HG03460 (cell line): Measurements from ENCODE around the gene RNF207.

Experiments
- ATAC-seq: cut with Tn5 transposase; IDR thresholded peaks from one replicate; pipeline ENCODE4 v1.9.1; 2021; ENCODE audit not compliant: unreplicated experiment

Gene RNF207

DNA sequence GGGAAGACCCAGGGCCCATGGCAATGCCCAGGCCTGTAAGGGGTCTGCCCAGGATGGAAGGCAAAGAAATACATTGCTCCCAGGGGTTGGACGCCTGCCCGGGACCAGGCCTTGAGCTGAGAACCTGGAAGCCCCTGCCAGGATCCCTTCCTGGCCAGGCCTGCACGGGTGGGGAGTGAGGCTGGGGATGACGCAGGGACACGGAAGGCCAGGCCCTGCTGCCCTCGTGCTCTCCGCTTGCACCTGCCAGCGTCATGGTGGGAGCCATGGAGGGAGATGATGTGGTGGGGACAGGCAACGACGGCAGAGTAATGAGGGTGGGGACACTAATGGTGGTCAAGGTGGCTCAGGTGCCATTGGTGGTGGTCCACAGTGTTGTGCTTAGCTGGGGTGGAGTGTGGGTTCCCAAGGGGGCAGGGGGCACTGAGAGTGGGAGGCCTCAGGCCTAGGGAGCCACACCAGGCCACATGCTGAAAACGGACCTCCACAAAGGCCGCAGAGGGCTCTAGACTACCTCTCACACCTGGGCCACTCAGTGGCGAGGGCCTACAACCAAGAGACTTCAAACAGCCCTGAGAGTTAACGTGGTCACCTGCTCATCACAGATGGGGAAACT, 42.4 kb downstream of the RNF207 start:
- ATAC-seq, result no peak

DNA sequence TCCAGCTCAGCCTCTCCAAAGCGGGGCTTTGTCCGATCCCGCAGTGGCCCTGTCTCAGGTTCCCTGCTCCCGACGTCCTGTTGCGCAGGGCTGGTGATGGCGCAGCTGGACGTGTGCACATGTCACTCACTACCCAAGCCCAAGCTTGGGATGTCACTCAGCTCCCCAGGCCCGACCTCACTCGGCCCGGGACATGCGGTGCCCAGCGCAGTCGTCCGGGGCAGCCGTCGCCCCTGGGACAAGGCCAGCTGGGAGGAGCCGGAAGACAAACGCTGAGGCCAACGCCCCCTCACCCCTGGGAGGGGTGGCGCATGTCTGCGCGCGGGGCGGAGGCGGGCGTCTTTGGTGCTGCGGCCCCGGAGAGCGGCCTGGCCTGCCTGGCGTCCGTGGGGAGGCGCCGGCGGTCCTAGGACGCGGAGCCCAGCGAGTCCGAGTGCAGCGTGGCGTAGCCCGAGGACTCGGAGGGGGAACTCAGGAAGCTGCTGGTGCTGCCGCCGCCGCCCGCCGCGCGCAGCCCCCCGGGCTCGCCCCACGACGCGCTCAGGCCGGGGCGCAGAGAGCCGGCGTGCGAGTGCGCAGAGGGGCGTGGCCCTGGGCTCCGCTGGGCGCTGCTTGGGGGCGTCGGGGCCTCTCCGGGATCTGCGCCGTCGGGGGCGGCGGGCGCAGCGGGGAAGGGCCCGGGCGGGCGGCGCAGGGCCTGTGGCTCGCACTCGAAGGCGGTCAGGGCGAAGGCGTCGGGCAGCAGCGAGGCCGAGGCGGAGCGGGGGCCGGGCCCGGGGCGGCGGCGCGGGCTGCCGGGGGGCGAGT, 43.2 kb downstream of the RNF207 start:
- no peak for ATAC-seq

DNA sequence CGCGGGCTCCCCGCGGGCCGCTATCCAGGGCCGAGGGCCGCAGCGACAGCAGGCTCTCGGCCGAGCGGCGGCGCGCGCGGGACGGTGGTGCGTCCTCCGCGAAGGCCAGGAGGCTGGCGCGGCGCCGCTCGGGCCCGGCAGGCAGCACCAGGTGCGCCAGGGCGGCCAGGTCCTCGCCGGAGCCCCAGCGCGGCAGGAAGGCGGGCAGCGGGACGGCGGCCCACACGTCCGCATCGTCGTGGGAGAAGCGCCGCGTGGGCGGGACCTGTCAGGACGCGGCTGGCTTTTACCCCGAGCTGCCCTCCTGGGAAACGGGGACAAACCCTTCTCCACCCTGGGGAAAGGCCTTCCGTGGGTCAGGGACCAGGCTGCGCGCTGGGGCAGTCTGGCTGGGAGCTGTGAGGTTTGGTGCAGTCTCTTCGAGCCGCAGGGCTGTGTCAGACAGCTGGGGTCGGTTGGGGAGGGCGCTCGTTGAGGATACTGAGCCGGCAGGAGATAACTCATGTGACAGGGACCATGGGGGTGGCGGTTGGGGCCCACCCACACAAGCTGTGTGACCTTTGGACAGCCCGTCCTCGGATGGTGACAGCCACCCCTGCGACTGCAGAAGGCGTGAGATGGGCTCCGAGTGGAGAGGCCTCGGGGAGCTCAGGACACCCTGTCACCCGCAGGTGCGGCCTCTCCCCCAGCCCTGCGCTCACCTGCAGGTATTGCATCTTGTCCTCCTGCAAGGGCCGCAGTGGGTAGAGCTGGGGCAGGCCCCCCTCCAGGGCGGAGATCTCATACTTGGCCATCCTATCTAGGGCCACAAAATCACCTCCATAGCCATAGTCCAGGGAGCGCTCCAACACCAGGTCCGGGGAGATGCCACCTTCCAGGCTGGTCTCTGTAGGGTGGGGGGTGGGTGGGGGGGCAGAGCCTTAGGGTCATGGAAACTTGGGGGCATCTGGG, 44.1 kb downstream of the RNF207 start:
- ATAC-seq, result no peak

DNA sequence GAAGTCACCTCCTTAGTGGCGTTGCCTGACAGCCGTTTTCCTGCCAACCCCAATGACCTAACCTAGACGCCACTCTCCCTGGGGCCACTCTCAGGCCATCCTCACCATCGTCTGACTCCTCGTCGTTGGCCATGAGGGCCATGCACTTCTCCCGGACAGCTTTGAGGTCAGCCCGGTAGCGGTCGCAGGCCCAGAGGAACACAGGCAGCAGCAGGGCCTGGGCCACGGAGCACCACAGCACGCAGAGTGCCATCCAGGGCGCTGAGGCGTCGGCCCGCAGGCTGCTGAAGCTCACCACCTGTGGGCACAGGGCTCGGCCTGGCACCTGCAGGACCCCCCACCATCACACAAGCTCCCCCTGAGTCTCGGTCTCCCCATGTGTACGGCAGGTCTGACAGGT, 45.3 kb downstream of the RNF207 start:
- ATAC-seq, result no peak

DNA sequence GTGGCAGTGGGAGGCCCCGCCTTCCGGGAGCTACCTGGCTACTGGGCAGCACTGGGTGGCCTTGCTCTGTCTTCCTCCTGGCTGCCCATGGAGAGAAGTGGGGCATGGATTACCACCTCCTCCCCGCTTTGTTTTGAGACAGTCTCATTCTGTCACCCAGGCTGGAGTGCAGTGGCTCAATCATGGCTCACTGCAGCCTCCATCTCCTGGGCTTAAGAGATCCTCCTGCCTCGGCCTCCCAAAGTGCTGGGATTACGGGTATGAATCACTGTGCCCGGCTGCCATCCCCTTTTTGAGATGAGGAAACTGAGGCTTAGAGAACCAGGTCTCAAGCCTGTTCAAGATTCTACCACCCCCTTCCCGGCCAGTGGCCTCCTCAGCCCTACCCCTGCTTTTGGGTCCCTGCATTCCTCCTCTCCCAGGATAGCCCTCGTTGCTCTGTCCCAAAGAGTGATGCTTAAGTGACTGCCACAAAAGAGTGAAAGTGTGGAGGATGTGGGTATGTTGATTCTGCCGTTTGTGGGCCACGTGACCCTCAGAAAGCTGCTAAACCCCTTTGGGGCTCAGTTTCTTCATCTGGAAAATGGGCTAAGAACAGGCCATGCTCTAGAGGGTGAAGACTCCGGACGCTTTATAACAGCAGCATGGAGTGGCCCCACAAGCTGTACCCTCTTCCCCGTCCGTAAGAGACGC, 45.9 kb downstream of the RNF207 start:
- ATAC-seq, result no peak

- no peak for ATAC-seq
Measured at GRCh38 chr1:6252374-6252710, 46.4 kb downstream of the RNF207 start.

- no peak for ATAC-seq
Measured at GRCh38 chr1:6253380-6253779, 47.5 kb downstream of the RNF207 start.

DNA sequence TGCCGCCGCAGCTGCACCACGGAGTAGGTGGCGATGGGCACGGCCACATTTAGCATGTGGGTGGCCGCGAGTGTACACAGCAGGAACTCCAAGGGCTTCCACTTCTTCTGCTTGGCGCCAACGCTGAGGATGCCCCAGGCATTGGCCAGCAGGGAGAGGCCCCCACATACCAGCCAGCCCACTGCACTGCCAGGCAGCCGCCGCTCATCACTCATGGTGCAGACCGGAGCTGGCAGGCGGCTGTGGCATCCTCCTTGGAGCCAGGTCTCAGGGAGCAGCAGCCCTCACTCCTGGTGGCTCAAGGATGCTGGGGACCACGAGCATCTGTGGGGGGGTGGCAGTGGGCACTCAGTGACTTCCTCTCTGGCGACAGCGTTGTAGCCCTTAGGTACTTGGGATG, 48.8 kb downstream of the RNF207 start:
- no peak for ATAC-seq

DNA sequence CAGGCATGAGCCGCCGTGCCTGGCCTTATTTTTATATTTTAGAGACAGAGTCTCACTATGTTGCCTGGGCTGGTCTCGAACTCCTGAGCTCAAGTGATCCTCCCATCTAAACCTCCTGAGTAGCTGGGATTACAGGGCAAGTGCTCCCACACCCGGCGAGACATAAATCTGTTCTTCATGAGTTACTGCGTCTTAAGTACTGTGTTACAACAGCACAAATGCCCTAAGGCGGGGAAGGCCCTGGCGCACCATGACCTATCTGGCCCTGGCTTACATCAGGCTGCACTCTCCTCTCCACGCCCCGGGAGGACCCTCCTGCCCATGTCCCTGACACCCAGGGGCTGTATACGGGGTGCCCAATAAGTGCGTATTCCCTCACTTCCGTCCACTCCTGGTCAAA, 50.7 kb downstream of the RNF207 start:
- ATAC-seq, result no peak

- no peak for ATAC-seq
Measured at GRCh38 chr1:6257541-6258069, 51.7 kb downstream of the RNF207 start.

DNA sequence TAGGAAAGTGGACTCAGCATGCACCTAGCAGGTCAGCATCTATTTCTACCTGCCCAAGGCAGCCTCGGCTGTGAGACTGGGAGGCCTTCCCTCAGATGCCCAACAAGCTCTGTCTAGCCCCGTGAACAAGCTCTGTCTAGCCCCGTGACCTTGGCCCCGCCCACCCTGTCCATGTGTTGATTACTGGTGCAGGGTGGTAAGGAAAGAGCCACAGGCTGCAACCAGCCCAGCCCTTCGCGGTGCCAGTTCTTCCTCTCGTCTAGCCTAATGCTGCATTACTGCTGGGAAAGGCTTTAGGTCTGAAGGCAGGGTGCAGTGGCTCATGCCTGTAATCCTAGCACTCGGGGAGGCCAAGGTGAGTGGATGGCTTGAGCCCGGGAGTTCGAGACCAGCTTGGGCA, 52.8 kb downstream of the RNF207 start:
- no peak for ATAC-seq

- ATAC-seq, result peak; percentile 70
Measured at GRCh38 chr1:6259491-6260362, 53.8 kb downstream of the RNF207 start.

DNA sequence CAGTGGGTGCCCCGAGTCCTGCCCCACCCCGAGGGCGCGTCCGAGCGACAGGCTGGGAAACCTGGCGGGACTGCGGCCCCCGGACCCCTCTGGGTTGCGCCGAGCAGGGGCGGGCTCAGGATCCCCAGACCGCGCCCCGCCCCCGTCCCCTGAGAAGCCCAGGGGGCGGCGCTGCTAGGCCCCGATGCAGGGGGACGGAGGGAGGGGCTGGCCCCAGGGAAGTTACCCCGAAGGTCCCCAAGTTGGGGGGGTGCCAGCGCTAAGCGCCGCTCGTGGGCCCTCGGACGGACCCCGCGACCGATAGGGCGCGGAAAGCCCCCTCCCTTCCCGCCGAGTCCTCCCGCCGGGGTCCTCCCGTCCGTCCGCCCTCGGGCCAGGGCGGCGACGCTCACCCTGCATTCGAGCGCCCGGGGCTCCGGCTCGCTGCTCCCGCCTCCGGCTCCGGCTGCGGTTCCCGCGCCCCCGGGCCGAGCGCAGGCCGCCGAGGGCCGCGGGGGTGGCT, 54.6 kb downstream of the RNF207 start:
- ATAC-seq, result no peak

DNA sequence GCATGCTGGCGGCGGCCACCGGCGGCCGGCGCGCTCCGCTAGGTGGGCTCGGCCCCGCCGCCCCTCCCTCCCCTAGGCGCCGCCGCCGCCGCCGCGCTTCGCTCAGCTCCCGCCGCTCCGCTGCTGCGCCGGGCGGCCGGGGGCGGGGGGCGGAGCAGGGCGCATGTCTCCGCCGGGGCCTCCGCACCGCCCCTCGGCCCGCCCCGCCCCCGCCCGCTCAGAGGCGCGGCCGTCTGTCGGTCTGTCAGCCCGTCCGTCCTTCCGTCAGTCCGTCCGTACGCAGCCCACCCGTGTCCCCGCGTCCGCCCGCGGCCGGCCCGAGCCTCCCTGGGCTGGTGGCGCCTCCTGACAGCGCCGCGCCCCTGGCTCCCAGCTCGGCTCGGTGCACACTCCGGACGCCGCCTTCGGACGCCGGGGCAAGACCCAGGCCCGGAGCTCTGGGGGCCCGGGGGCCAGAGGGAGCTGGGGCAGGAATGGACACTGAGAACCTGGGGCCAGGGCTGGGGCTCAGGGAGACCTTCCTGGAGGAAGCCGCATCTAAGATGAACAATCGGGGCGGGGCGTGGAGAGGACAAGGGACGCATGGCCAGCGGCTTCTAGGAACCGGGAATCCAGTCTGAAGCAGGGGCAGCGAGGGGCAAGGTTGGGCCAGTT, 55.2 kb downstream of the RNF207 start, which contains the start of gene GPR153:
TSS of gene GPR153 (minus strand) at position 138 of the 654 bp plus-strand sequence. CDS start 6,193 bp downstream, outside the sequence.
- no peak for ATAC-seq

DNA sequence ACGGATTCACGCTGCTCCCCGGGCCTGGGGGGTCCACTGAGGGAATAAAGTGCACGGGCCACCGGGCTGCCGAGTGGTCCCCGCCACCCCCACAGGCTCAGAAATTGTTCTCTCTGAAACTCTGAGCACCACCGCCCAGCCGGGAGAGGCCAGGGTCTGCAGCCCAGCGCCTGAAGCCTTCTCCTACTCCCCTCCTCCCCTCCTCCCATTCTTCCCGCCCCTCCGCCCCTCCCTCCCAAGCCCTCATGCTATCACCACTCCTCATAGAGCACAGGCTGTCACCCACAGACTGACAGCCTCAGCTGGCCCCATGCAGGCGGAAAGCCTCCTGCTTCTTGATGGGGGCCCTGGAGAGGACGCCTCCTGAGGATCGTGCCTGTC, 55.7 kb downstream of the RNF207 start:
- no peak for ATAC-seq

- ATAC-seq, result no peak
Measured at GRCh38 chr1:6262555-6263420, 56.9 kb downstream of the RNF207 start.

- ATAC-seq, result no peak
Measured at GRCh38 chr1:6263716-6264115, 57.8 kb downstream of the RNF207 start.

DNA sequence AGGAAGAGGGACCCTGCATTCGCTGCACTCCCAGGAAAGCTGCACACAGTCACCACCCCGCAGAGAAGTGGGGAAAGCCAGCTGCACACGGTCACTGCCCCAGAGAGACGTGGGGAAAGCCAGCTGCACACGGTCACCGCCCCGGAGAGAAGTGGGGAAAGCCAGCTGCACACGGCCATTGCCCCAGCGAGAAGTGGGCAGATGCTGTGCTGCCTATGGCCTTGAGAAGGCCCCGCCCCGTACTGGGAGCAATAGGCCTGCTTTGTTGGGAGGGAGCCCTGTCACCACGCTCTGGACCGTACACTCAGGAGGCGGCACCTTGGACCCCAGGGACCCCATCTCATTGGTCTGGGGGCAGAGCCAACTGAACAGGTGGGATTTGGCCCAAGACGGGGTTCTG, 59.2 kb downstream of the RNF207 start:
- ATAC-seq, result no peak
